Mucosa of descending colon (tissue), 3 donors: ENCODE measurements around the gene PRICKLE4. TPM values are rescaled to one million over a fixed set of nuclear protein-coding genes. Genes with fewer than 3 reads are reported as not detected.
"Not testable (repeated sequence)": the region's sequence is repeated elsewhere in the genome, so short reads cannot be mapped to it uniquely, and the experiment has no call there.

Experiments
- ATAC-seq: fragments of 200-7000 bp; cut with Tn5 transposase; one replicate; pipeline ENCODE4 v1.9.1; 2020; ENCODE audit warnings: mild to moderate bottlenecking, moderate library complexity
- DNase-seq, 3 donors: peaks; one replicate each; pipeline ENCODE4 v3.0.0-alpha.2; 2020
- H3K36me3 ChIP-seq: fragments of 200-600 bp; one replicate; pipeline ENCODE4 v1.8.0; 2021; ENCODE audit warnings: low read depth, mild to moderate bottlenecking
- H3K4me1 ChIP-seq: fragments of 200-600 bp; one replicate; pipeline ENCODE4 v1.8.0; 2021; ENCODE audit warnings: low read depth, mild to moderate bottlenecking
- H3K4me3 ChIP-seq: fragments of 200-600 bp; one replicate; pipeline ENCODE4 v1.8.0; 2021; ENCODE audit warnings: mild to moderate bottlenecking
- H3K9me3 ChIP-seq: fragments of 200-600 bp; one replicate; pipeline ENCODE4 v1.8.0; 2021; ENCODE audit warnings: mild to moderate bottlenecking
- CTCF ChIP-seq: fragments of 200-600 bp; IDR thresholded peaks from one replicate; pipeline ENCODE4 v1.8.0; 2022; ENCODE audit warnings: antibody characterized with exemption, mild to moderate bottlenecking
- intact Hi-C, 2 donors: fragments of 100-400 bp; cut with DNase I in 1 of 2; cut with micrococcal nuclease in 1 of 2; formaldehyde crosslinking; loops; one replicate each; pipeline versions ENCODE4 v1.11.0 to v1.11.1; 2022; cut with DNase I, micrococcal nuclease
- total RNA-seq, 3 donors: library from RNA; stranded (reverse); fragmentation: NEBNext Ultra II Directional in 2 of 3; extraction: Animal tissue kit (Norgen Biotek cat#: 25700) in 2 of 3; gene quantifications; one replicate each; pipeline versions ENCODE4 v1.2.1 to v1.2.4, GENCODE V29; 2021 to 2023
- donor health status: DM: no; HTN: no; CAD: no; lungs with moderate emphysema.
- donor health status: DM: no; HTN: no; CAD: no.
- donor health status: DM: no; HTN: yes; CAD: no.

PRICKLE4 gene
- total RNA-seq, 3 donors from 2014 or later, result 2.7 to 6.7 (median 6.1) TPM

- H3K4me1 ChIP-seq, result no peaks in the 10 kb centered on the region
- no peaks in the 10 kb centered on the region for H3K36me3 ChIP-seq
- no peak for TF ChIP-seq CTCF
- DNase-seq (no peak), ATAC-seq (no peak)
- intact Hi-C loops, result no loop called here
- no peak overlapping the region for H3K4me3 ChIP-seq
- no peaks in the 10 kb centered on the region for H3K9me3 ChIP-seq
Measured at GRCh38 chr6:41801380-41801779, 20.8 kb downstream of the PRICKLE4 start.

- intact Hi-C loops, result no loop called here
- H3K36me3 ChIP-seq, result no peaks in the 10 kb centered on the region
- DNase-seq (no peak), ATAC-seq (no peak)
- H3K4me3 ChIP-seq, result no peak overlapping the region
- no peaks in the 10 kb centered on the region for H3K4me1 ChIP-seq
- no peaks in the 10 kb centered on the region for H3K9me3 ChIP-seq
- no peak for TF ChIP-seq CTCF
Measured at GRCh38 chr6:41805830-41806774, 25.5 kb downstream of the PRICKLE4 start.

DNA sequence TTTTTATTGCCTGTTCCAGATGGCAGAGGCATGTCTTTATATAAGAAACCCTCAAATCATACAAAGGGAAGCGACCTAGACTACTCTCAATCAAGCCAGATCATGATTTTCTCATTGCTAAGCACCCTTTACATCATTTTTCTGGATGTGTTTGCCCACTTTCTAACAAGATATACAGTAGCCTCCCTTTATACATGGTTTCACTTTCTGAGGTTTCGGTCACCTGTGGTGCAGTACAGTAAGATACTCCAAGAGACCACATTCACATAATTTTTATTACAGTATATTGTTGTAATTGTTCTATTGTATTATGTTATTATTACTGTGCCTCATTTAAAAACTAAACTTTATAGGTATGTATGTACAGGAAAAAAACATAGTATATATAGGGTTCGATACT is 30.5 kb downstream of the PRICKLE4 start:
- DNase-seq (no peak), ATAC-seq (no peak)
- intact Hi-C loops, result no loop called here
- no peaks in the 10 kb centered on the region for H3K36me3 ChIP-seq
- no peaks in the 10 kb centered on the region for H3K4me1 ChIP-seq
- no peak overlapping the region for H3K4me3 ChIP-seq
- no peak for TF ChIP-seq CTCF
- H3K9me3 ChIP-seq, result no peaks in the 10 kb centered on the region

DNA sequence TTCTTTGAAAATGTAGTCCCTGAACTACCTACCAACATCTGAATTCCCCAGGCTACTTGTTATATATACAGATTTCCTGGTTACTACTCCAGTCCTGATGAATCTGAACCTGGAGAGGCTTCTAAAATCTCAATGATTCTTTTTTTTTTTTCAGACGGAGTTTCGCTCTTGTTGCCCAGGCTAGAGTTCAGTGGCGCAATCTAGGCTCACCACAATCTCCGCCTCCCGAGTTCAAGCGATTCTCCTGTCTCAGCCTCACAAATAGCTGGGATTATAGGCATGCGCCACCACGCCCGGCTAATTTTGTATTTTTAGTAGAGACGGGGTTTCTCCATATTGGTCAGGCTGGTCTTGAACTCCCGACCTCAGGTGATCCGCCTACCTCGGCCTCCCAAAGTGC is 31.4 kb downstream of the PRICKLE4 start:
- intact Hi-C loops, H3K9me3 ChIP-seq, ATAC-seq, H3K4me3 ChIP-seq, DNase-seq, H3K4me1 ChIP-seq, H3K36me3 ChIP-seq: not testable (repeated sequence)

DNA sequence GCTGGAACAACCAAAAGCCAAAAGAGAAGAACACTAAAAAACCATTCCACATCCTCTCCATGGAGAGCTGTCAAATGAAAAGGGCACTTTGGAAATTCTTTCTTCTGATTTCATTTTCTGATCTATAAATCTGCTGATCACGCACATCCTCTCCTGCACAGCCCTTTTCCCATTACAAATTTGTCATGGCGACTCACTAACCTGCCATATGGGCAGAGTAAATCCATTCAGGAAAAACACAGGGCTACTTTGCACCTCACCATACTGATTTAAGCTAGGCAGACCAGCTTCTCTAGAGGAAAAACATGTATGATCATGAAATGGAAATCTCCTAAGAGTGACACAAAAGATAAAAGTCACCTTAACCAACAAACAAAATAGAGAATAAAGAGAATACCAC is 32.9 kb downstream of the PRICKLE4 start:
- intact Hi-C loops, result no loop called here
- no peak for DNase-seq
- Histone ChIP-seq H3K4me1 (no peaks in the 10 kb centered on the region), H3K4me3 (no peak overlapping the region), H3K9me3 (no peaks in the 10 kb centered on the region), H3K36me3 (no peaks in the 10 kb centered on the region)
- TF ChIP-seq CTCF, result no peak
- ATAC-seq, result no peak

DNA sequence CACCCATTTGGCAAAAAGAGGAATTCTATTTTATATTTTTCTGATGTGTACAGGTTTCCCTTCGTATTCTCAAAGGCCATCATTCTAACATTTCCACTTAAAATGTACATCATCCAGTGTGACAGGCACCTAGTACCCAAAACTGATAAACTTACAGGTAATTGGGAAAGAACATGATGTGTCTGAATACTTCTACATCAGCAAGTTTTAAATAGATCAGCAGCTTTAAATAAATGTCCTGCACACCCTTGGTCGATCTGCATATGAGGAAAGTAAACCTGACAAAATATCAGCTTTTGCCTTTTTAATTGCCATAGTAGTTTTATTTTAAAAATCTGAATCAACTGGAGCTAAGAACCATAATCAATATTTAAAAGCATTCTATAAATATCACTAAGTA is 33.4 kb downstream of the PRICKLE4 start:
- ATAC-seq, result no peak
- Histone ChIP-seq H3K4me1 (no peaks in the 10 kb centered on the region), H3K36me3 (no peaks in the 10 kb centered on the region), H3K9me3 (no peaks in the 10 kb centered on the region), H3K4me3 (no peak overlapping the region)
- DNase-seq, result no peak
- intact Hi-C loops, result no loop called here
- no peak for TF ChIP-seq CTCF
